B cell (primary cell): Measurements from ENCODE around the gene MLLT3.

ENCODE experiments used
- CTCF ChIP-seq: fragments of 200-600 bp; IDR thresholded peaks from one replicate; pipeline ENCODE4 v1.8.0; 2022; ENCODE audit warnings: antibody characterized with exemption, mild to moderate bottlenecking
- EZH2 ChIP-seq: IDR thresholded peaks from 2 replicates; pipeline ENCODE4 v1.6.1; 2012; ENCODE audit warnings: borderline replicate concordance, low read depth, mild to moderate bottlenecking, moderate library complexity, low read length; ENCODE audit not compliant: insufficient read depth, poor library complexity, severe bottlenecking

GRCh38 chr9:20616808-20617207 lies 5.5 kb downstream of the MLLT3 start:
- TF ChIP-seq CTCF (no peak), EZH2 (no peak)
